GM23338 (cell line): Measurements from ENCODE around the gene IRGC. TPM values are rescaled to one million over a fixed set of nuclear protein-coding genes. Genes with fewer than 3 reads are reported as not detected.

Experiments used
- ATAC-seq: fragments of 200-7000 bp; cut with Tn5 transposase; 3 replicates; pipeline ENCODE4 v1.9.1; 2020
- DNase-seq: peaks from one replicate; pipeline ENCODE4 v3.0.0-alpha.2; 2015; ENCODE audit warnings: low spot score
- H2AFZ ChIP-seq: fragments of 200-600 bp; sonication (generic); 2 replicates; pipeline ENCODE4 v1.8.0; 2016; ENCODE audit warnings: antibody characterized with exemption, mild to moderate bottlenecking, moderate library complexity
- H3F3A ChIP-seq: fragments of 200-600 bp; sonication (generic); replicated peaks from 2 replicates; pipeline ENCODE4 v1.8.0; 2017; ENCODE audit warnings: antibody characterized with exemption, mixed run types, low read depth
- H3K27ac ChIP-seq: fragments of 200-600 bp; sonication (generic); 2 replicates; pipeline ENCODE4 v1.6.1; 2016; ENCODE audit warnings: low read depth
- H3K27me3 ChIP-seq: fragments of 200-600 bp; sonication (generic); 2 replicates; pipeline ENCODE4 v1.8.0; 2016; ENCODE audit warnings: mild to moderate bottlenecking, mixed run types, moderate library complexity; ENCODE audit not compliant: insufficient read depth
- H3K36me3 ChIP-seq: fragments of 200-600 bp; sonication (generic); 2 replicates; pipeline ENCODE4 v1.8.0; 2016; ENCODE audit warnings: mild to moderate bottlenecking; ENCODE audit not compliant: insufficient read depth
- H3K4me1 ChIP-seq: fragments of 200-600 bp; sonication (generic); 2 replicates; pipeline ENCODE4 v1.8.0; 2016; ENCODE audit warnings: mild to moderate bottlenecking, moderate library complexity; ENCODE audit not compliant: insufficient read depth
- H3K4me2 ChIP-seq: fragments of 200-600 bp; sonication (generic); 2 replicates; pipeline ENCODE4 v1.7.1; 2017; ENCODE audit warnings: mixed run types
- H3K4me3 ChIP-seq: fragments of 200-600 bp; sonication (generic); 2 replicates; pipeline ENCODE4 v1.6.1; 2016; ENCODE audit warnings: mixed run types
- H3K79me2 ChIP-seq: fragments of 200-600 bp; sonication (generic); replicated peaks from 2 replicates; pipeline ENCODE4 v1.8.0; 2017; ENCODE audit warnings: mild to moderate bottlenecking; ENCODE audit not compliant: insufficient read depth
- H3K9me2 ChIP-seq: fragments of 200-600 bp; sonication (generic); 2 replicates; pipeline ENCODE4 v1.8.0; 2017; ENCODE audit not compliant: insufficient read depth
- H4K20me1 ChIP-seq: fragments of 200-600 bp; sonication (generic); replicated peaks from 2 replicates; pipeline ENCODE4 v1.8.0; 2017; ENCODE audit warnings: mild to moderate bottlenecking; ENCODE audit not compliant: insufficient read depth
- H3K27ac Mint-ChIP-seq: 2 replicates; pipeline ENCODE4 v1.8.0; 2020; ENCODE audit warnings: inconsistent platforms, mild to moderate bottlenecking, moderate library complexity, mixed read lengths
- H3K27me3 Mint-ChIP-seq: 3 replicates; pipeline ENCODE4 v1.8.0; 2022; ENCODE audit warnings: low read depth, mild to moderate bottlenecking, moderate library complexity, mixed read lengths, inconsistent platforms; ENCODE audit not compliant: insufficient read depth, poor library complexity
- H3K36me3 Mint-ChIP-seq: 3 replicates; pipeline ENCODE4 v1.8.0; 2021; ENCODE audit warnings: low read depth, mild to moderate bottlenecking, inconsistent platforms, moderate library complexity, mixed read lengths
- H3K4me1 Mint-ChIP-seq: 3 replicates; pipeline ENCODE4 v1.8.0; 2020; ENCODE audit warnings: mild to moderate bottlenecking, inconsistent platforms, mixed read lengths
- H3K4me3 Mint-ChIP-seq: 3 replicates; pipeline ENCODE4 v1.8.0; 2021; ENCODE audit warnings: moderate library complexity, mild to moderate bottlenecking, inconsistent platforms, mixed read lengths
- H3K9me3 Mint-ChIP-seq: 3 replicates; pipeline ENCODE4 v1.8.0; 2020; ENCODE audit warnings: moderate library complexity, mild to moderate bottlenecking, inconsistent platforms, mixed read lengths
- CREB1 ChIP-seq: fragments of 250-450 bp; sonication (Bioruptor Pico); IDR thresholded peaks from 2 replicates; pipeline ENCODE4 v1.5.0; 2020; ENCODE audit warnings: low read depth, mild to moderate bottlenecking, moderate library complexity
- CTCF ChIP-seq, 2 experiments: fragments of 200-600 bp in 1 of 2; sonication (generic) in 1 of 2; conservative IDR thresholded peaks; 2 replicates each; pipeline versions ENCODE4 v1.5.1 to v1.6.1; 2016 to 2017; ENCODE audit warnings: antibody characterized with exemption in 2 of 2, low read depth in 2 of 2, mild to moderate bottlenecking in 2 of 2, moderate library complexity in 1 of 2
- EZH2 ChIP-seq: fragments of 200-600 bp; sonication (generic); IDR thresholded peaks from one replicate; pipeline ENCODE4 v1.8.0; 2017; ENCODE audit warnings: antibody characterized with exemption, mild to moderate bottlenecking, low read depth; ENCODE audit not compliant: unreplicated experiment
- EZH2phosphoT487 ChIP-seq: fragments of 200-600 bp; sonication (generic); IDR thresholded peaks from one replicate; pipeline ENCODE4 v1.8.1; 2018; ENCODE audit warnings: antibody characterized with exemption; ENCODE audit not compliant: unreplicated experiment
- NANOG ChIP-seq: IDR thresholded peaks from 2 replicates; pipeline ENCODE4 v1.6.1; 2016; ENCODE audit warnings: antibody characterized with exemption, borderline replicate concordance
- POLR2AphosphoS5 ChIP-seq: IDR thresholded peaks from 2 replicates; pipeline ENCODE4 v1.6.1; 2016; ENCODE audit warnings: antibody characterized with exemption, low read depth
- REST ChIP-seq: IDR thresholded peaks from one replicate; pipeline ENCODE4 v1.6.1; 2018; ENCODE audit warnings: antibody characterized with exemption; ENCODE audit not compliant: unreplicated experiment
- STAT1 ChIP-seq: IDR thresholded peaks from one replicate; pipeline ENCODE4 v1.6.1; 2016; ENCODE audit warnings: antibody characterized with exemption; ENCODE audit not compliant: unreplicated experiment
- ZNF114 ChIP-seq: fragments of 250-450 bp; sonication (Bioruptor Pico); IDR thresholded peaks from 2 replicates; pipeline ENCODE4 v1.5.0; 2020; ENCODE audit warnings: mild to moderate bottlenecking, moderate library complexity
- ZNF331 ChIP-seq: fragments of 250-450 bp; sonication (Bioruptor Pico); IDR thresholded peaks from 2 replicates; pipeline ENCODE4 v1.5.0; 2020; ENCODE audit warnings: low read depth, mild to moderate bottlenecking, moderate library complexity
- polyA plus RNA-seq: library from polyadenylated mRNA; unstranded; fragments of >200 nt; fragmentation: Nextera tagmentation; extraction: Ambion mirVana; gene quantifications from 2 replicates; pipeline ENCODE4 v1.2.1, GENCODE V29; 2016
- total RNA-seq: library from RNA; depleted of rRNA; stranded (reverse); fragments of >200 nt; shearing (Covaris generic); gene quantifications from 2 replicates; pipeline ENCODE4 v1.2.3, GENCODE V29; 2014

IRGC gene
- total and polyA plus RNA-seq, 2 experiments from 2014 or later: not detected

- Histone ChIP-seq H3K27ac (no peak overlapping the region), H4K20me1 (no peaks in the 10 kb centered on the region), H3F3A (no peaks in the 10 kb centered on the region), H3K4me3 (no peak overlapping the region), H3K9me2 (no peaks in the 10 kb centered on the region), H2AFZ (no peak overlapping the region), H3K79me2 (no peaks in the 10 kb centered on the region), H3K4me2 (no peak overlapping the region), H3K36me3 (no peaks in the 10 kb centered on the region), H3K4me1 (no peaks in the 10 kb centered on the region), H3K27me3 (no peaks in the 10 kb centered on the region)
- no peaks in the 10 kb centered on the region; the same call in 2 of the 3 replicates for H3K9me3 Mint-ChIP-seq
- DNase-seq (no peak), ATAC-seq (no peak)
- no peak overlapping the region for H3K4me3 Mint-ChIP-seq
- TF ChIP-seq EZH2 (no peak), ZNF114 (CRISPR knock-in tag) (no peak), STAT1 (no peak), CTCF (conservative IDR thresholded peaks at IDR 0.05; ENCODE audit: low read depth in 2 of 2) (no peak), NANOG (no peak), EZH2phosphoT487 (no peak)
- peaks cover 6% of the 10 kb centered on the region for H3K27me3 Mint-ChIP-seq
- no peaks in the 10 kb centered on the region for H3K36me3 Mint-ChIP-seq
- no peak overlapping the region for H3K27ac Mint-ChIP-seq
- no peaks in the 10 kb centered on the region; the same call in 2 of the 3 replicates for H3K4me1 Mint-ChIP-seq
These were observed 32.0 kb upstream of the IRGC start for GRCh38 chr19:43683905-43684304.

- H3K27me3 Mint-ChIP-seq: peaks cover 6% of the 10 kb centered on the region
- H3K4me2 ChIP-seq: no peak overlapping the region
- H2AFZ ChIP-seq: no peak overlapping the region
- H4K20me1 ChIP-seq: no peaks in the 10 kb centered on the region
- H3K36me3 Mint-ChIP-seq: no peaks in the 10 kb centered on the region
- no peak overlapping the region for H3K4me3 Mint-ChIP-seq
- H3K4me1 Mint-ChIP-seq: no peaks in the 10 kb centered on the region; the same call in 2 of the 3 replicates
- H3F3A ChIP-seq: no peaks in the 10 kb centered on the region
- no peaks in the 10 kb centered on the region for H3K27me3 ChIP-seq
- H3K27ac Mint-ChIP-seq: no peak overlapping the region
- no peaks in the 10 kb centered on the region for H3K4me1 ChIP-seq
- H3K9me3 Mint-ChIP-seq: no peaks in the 10 kb centered on the region; the same call in 2 of the 3 replicates
- ATAC-seq (no peak), DNase-seq (no peak)
- no peak overlapping the region for H3K4me3 ChIP-seq
- no peak overlapping the region for H3K27ac ChIP-seq
- no peaks in the 10 kb centered on the region for H3K36me3 ChIP-seq
- no peak for TF ChIP-seq ZNF331 (CRISPR knock-in tag)
- H3K79me2 ChIP-seq: no peaks in the 10 kb centered on the region
- no peaks in the 10 kb centered on the region for H3K9me2 ChIP-seq
These were observed 31.6 kb upstream of the IRGC start for GRCh38 chr19:43684326-43684725.

GRCh38 chr19:43687660-43687997, 28.2 kb upstream of the IRGC start:
- Mint-ChIP-seq H3K27ac (no peak overlapping the region), H3K4me3 (no peak overlapping the region), H3K4me1 (no peaks in the 10 kb centered on the region; the same call in 2 of the 3 replicates), H3K36me3 (no peaks in the 10 kb centered on the region), H3K27me3 (peaks cover 10% of the 10 kb centered on the region), H3K9me3 (peaks cover 19% of the 10 kb centered on the region)
- no peak overlapping the region for H3K27ac ChIP-seq
- H3K4me1 ChIP-seq: no peaks in the 10 kb centered on the region
- H4K20me1 ChIP-seq: no peaks in the 10 kb centered on the region
- 0 out of 2 replicates have a peak overlapping the region, but pooled peaks have one; percentile 83 for H2AFZ ChIP-seq
- no peaks in the 10 kb centered on the region for H3F3A ChIP-seq
- no peak overlapping the region for H3K4me2 ChIP-seq
- no peak overlapping the region for H3K4me3 ChIP-seq
- no peaks in the 10 kb centered on the region for H3K27me3 ChIP-seq
- DNase-seq (no peak), ATAC-seq (no peak)
- TF ChIP-seq CTCF (conservative IDR thresholded peaks at IDR 0.05; ENCODE audit: low read depth in 2 of 2) (no peak), CREB1 (no peak), EZH2 (no peak), REST (no peak), POLR2AphosphoS5 (no peak), EZH2phosphoT487 (no peak), ZNF331 (CRISPR knock-in tag) (no peak)
- H3K9me2 ChIP-seq: no peaks in the 10 kb centered on the region
- no peaks in the 10 kb centered on the region for H3K79me2 ChIP-seq
- no peaks in the 10 kb centered on the region for H3K36me3 ChIP-seq
